ENCODE data around the gene HOXA3. TPM values are rescaled to one million over a fixed set of nuclear protein-coding genes. Genes with fewer than 3 reads are reported as not detected.

HOXA3 gene
- polyA plus RNA-seq, 1 of the 3 experiments (the other 2 are of a cell fraction), result 0.15 TPM

DNA sequence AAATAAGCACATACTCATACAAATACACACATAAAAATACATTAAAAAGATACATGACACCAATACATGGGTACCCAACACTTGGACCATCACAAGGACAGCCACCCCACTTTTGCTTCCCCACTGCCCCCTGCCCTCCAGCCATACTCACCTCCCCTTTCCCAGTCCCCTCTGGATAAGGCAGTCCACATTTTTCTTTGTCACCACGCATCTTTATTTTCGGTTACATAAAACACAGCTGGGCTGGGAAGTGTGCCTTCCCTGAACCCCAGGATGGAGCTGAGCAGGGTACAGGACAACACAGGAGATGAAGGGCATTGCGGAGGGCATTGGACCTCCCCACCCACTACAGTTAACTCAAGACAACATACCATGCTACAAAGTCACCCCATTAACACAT lies 1.1 kb upstream of the HOXA3 start (continued):
- TF ChIP-seq, protein P1, sequence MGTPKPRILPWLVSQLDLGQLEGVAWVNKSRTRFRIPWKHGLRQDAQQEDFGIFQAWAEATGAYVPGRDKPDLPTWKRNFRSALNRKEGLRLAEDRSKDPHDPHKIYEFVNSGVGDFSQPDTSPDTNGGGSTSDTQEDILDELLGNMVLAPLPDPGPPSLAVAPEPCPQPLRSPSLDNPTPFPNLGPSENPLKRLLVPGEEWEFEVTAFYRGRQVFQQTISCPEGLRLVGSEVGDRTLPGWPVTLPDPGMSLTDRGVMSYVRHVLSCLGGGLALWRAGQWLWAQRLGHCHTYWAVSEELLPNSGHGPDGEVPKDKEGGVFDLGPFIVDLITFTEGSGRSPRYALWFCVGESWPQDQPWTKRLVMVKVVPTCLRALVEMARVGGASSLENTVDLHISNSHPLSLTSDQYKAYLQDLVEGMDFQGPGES (IDR thresholded peaks at IDR 0.05; ENCODE audit: low read depth, low read length), result no peak

DNA sequence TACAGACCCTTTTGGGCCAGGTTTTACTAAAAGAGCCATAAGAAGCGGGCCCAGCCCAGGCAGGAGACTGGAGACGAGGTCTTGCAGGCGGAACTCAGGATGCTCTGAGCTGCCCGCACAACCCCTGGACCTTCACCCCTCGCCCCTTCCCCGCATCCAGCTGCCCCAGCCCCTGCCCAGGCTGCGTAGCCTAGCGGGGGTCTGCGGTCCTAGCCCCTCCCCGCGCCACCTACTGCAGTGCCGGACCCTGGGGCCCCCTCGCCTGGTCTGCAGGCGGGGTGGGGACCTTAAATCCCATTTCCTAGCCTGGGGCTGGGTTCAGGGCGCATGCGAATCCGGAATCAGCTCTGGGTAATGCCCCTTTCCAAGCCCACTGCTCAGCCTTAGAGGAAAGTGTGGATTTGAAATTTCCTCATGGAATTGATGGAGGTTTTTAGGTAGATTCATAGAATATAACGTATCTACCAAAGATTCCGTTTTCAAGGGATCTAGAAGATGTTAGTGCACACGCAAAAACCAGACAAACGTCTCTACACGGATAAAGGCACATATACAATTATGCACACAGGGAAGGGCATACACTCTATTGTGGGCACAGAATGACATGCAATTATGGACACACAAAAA lies 546 bp upstream of the HOXA3 start:
- Histone ChIP-seq H3K4me1 (ENCODE audit: control insufficient read depth in 1 of 2, insufficient read depth in 2 of 2, low read depth in 1 of 2, low read length in 1 of 2) (peaks cover 0 to 9% of the 10 kb centered on the region in 2 experiments; a peak in 1 of 4 replicates), H2AFZ (ENCODE audit: low read depth) (no peak overlapping the region), H3K9me3 (no peaks in the 10 kb centered on the region), H4K20me1 (ENCODE audit: insufficient read depth) (peaks cover 6% of the 10 kb centered on the region; the same call in 1 of the 2 replicates), H3K27ac (ENCODE audit: low read depth in 2 of 2, low read length in 1 of 2) (no peak overlapping the region), H3K79me2 (ENCODE audit: insufficient read depth) (no peaks in the 10 kb centered on the region), H3F3A (replicated peaks; ENCODE audit: insufficient read depth) (no peaks in the 10 kb centered on the region), H3K9ac (no peak overlapping the region), H3K9me2 (no peaks in the 10 kb centered on the region), H3K4me2 (no peak overlapping the region), H3K36me3 (replicated peaks in 1 of 2; ENCODE audit: control insufficient read depth in 1 of 2, insufficient read depth in 2 of 2, low read length in 1 of 2) (no peaks in the 10 kb centered on the region), H3K4me3 (ENCODE audit: low read depth in 2 of 2, low read length in 1 of 2) (no peak overlapping the region), H3K27me3 (ENCODE audit: insufficient read depth) (peaks cover 100% of the 10 kb centered on the region)
- 20% methylated on average over 22 of the region's 22 CpGs for WGBS (ENCODE audit: low lambda C conversion rate)
- ChIA-PET POLR2A (no interaction called here), CTCF (interaction anchor here (0.6 to 11.7 kb wide), 12 partner anchors 5 to 504 kb away, joined by 3 to 270 read pairs (median 6); partner anchors contain the start of genes HOXA10, HOXA3, HOXA5 and HOXA6)
- peak; percentile 43 for DNase-seq
- TF ChIP-seq, protein P2, sequence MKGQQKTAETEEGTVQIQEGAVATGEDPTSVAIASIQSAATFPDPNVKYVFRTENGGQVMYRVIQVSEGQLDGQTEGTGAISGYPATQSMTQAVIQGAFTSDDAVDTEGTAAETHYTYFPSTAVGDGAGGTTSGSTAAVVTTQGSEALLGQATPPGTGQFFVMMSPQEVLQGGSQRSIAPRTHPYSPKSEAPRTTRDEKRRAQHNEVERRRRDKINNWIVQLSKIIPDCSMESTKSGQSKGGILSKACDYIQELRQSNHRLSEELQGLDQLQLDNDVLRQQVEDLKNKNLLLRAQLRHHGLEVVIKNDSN (IDR thresholded peaks at IDR 0.05; ENCODE audit: borderline replicate concordance, low read depth), result no peak
- TF ChIP-seq, protein P3, sequence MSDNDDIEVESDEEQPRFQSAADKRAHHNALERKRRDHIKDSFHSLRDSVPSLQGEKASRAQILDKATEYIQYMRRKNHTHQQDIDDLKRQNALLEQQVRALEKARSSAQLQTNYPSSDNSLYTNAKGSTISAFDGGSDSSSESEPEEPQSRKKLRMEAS (IDR thresholded peaks at IDR 0.05; ENCODE audit: low read depth), result no peak
- TF ChIP-seq RFX5 (IDR thresholded peaks at IDR 0.05; ENCODE audit: low read length), result no peak
- no peak for TF ChIP-seq CHD2 (IDR thresholded peaks at IDR 0.05; ENCODE audit: low read length, partially characterized antibody)

DNA sequence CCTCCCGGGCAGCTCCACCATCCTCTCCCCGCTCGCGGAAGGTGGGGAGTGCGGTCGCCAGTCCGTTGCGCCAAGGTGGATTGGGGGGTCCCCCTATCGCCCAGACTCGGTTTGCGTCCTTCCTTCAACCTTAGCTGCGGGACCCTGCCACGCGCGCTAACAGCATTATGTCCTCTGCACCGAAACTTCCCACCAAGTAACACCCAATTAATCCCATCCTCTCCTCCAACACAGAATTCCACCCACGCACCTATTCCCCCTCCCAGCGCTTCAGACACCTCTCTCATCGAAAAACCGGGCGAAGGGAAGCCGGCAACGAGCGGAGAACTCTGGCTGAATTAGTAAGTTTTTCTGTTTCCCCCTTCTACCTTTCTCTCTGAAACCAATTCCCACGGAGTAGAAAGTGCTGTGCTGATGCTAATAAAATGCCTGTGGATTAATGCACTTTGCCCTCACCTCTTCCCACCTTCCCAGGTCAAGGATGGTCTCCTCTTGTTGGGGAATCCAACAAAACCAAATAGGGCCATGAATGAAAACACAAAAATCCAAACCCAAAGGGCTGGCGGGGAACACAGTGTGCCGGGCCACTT lies 947 bp downstream of the HOXA3 start:
- no peaks in the 10 kb centered on the region for H3K9me3 ChIP-seq
- no peak overlapping the region for H3K27ac ChIP-seq (ENCODE audit: low read depth in 2 of 2, low read length in 1 of 2)
- H3K4me3 ChIP-seq (ENCODE audit: low read depth in 2 of 2, low read length in 1 of 2), result peak overlapping the region; percentile 32 to 63; a peak in 3 of 4 replicates
- ChIA-PET CTCF (interaction anchor here (0.6 to 10.9 kb wide), 37 partner anchors 8 to 1259 kb away, joined by 3 to 270 read pairs (median 5); partner anchors contain the start of genes HOXA10, HOXA13, HOXA4 and HOXA7), POLR2A (no interaction called here)
- peak overlapping the region; percentile 73; the same call in 1 of the 2 replicates for H2AFZ ChIP-seq (ENCODE audit: low read depth)
- no peak overlapping the region for H3K9ac ChIP-seq
- H3K4me1 ChIP-seq (ENCODE audit: control insufficient read depth in 1 of 2, insufficient read depth in 2 of 2, low read depth in 1 of 2, low read length in 1 of 2), result peaks cover 0 to 9% of the 10 kb centered on the region in 2 experiments; a peak in 1 of 4 replicates
- H3F3A ChIP-seq (replicated peaks; ENCODE audit: insufficient read depth), result no peaks in the 10 kb centered on the region
- TF ChIP-seq FOXM1 (IDR thresholded peaks at IDR 0.05; ENCODE audit: low read depth) (no peak), RXRA (IDR thresholded peaks at IDR 0.05; ENCODE audit: borderline replicate concordance, low read depth) (no peak), YY1 (IDR thresholded peaks at IDR 0.05; ENCODE audit: low read depth) (no peak), GATA2 (CRISPR knock-in tag; IDR thresholded peaks at IDR 0.05) (no peak), ELF1 (IDR thresholded peaks at IDR 0.05) (no peak), FOXJ3 (CRISPR knock-in tag; IDR thresholded peaks at IDR 0.05) (no peak)
- TF ChIP-seq, protein P4, sequence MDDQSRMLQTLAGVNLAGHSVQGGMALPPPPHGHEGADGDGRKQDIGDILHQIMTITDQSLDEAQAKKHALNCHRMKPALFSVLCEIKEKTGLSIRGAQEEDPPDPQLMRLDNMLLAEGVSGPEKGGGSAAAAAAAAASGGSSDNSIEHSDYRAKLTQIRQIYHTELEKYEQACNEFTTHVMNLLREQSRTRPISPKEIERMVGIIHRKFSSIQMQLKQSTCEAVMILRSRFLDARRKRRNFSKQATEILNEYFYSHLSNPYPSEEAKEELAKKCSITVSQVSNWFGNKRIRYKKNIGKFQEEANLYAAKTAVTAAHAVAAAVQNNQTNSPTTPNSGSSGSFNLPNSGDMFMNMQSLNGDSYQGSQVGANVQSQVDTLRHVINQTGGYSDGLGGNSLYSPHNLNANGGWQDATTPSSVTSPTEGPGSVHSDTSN (IDR thresholded peaks at IDR 0.05), result no peak
- TF ChIP-seq, protein P5, sequence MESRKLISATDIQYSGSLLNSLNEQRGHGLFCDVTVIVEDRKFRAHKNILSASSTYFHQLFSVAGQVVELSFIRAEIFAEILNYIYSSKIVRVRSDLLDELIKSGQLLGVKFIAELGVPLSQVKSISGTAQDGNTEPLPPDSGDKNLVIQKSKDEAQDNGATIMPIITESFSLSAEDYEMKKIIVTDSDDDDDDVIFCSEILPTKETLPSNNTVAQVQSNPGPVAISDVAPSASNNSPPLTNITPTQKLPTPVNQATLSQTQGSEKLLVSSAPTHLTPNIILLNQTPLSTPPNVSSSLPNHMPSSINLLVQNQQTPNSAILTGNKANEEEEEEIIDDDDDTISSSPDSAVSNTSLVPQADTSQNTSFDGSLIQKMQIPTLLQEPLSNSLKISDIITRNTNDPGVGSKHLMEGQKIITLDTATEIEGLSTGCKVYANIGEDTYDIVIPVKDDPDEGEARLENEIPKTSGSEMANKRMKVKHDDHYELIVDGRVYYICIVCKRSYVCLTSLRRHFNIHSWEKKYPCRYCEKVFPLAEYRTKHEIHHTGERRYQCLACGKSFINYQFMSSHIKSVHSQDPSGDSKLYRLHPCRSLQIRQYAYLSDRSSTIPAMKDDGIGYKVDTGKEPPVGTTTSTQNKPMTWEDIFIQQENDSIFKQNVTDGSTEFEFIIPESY (IDR thresholded peaks at IDR 0.05; ENCODE audit: borderline replicate concordance, low read depth), result no peak
- 27% methylated on average over 24 of the region's 27 CpGs for WGBS (ENCODE audit: low lambda C conversion rate)
- H3K36me3 ChIP-seq (replicated peaks in 1 of 2; ENCODE audit: control insufficient read depth in 1 of 2, insufficient read depth in 2 of 2, low read length in 1 of 2), result no peaks in the 10 kb centered on the region
- H3K4me2 ChIP-seq, result peak overlapping the region; percentile 76
- H3K9me2 ChIP-seq, result no peaks in the 10 kb centered on the region
- peaks cover 100% of the 10 kb centered on the region for H3K27me3 ChIP-seq (ENCODE audit: insufficient read depth)
- peaks cover 6% of the 10 kb centered on the region; the same call in 1 of the 2 replicates for H4K20me1 ChIP-seq (ENCODE audit: insufficient read depth)
- no peaks in the 10 kb centered on the region for H3K79me2 ChIP-seq (ENCODE audit: insufficient read depth)
- DNase-seq, result no peak
